SU-DHL-6 (cell line): ENCODE data around the gene ARID5B.

ENCODE experiments used
- H2AFZ ChIP-seq: fragments of 200-600 bp; sonication (generic); 2 replicates; pipeline ENCODE4 v1.6.1; 2014; ENCODE audit warnings: low read depth, mild to moderate bottlenecking, moderate library complexity, mixed read lengths, antibody characterized with exemption, low read length; ENCODE audit not compliant: severe bottlenecking
- H3F3A ChIP-seq: fragments of 200-600 bp; shearing (Covaris generic); 2 replicates; pipeline ENCODE4 v1.6.0; 2016; ENCODE audit warnings: antibody characterized with exemption, mild to moderate bottlenecking; ENCODE audit not compliant: insufficient read depth
- H3K27ac ChIP-seq: fragments of 200-600 bp; sonication (generic); 2 replicates; pipeline ENCODE4 v1.5.1; 2016; ENCODE audit warnings: low read depth, mild to moderate bottlenecking, low read length, moderate library complexity, mixed read lengths
- H3K27me3 ChIP-seq: fragments of 200-600 bp; sonication (generic), shearing (Covaris generic); 2 replicates; pipeline ENCODE4 v1.6.0; 2014; ENCODE audit warnings: mild to moderate bottlenecking, low read length
- H3K36me3 ChIP-seq: fragments of 200-600 bp; sonication (generic); 2 replicates; pipeline ENCODE4 v1.6.1; 2014; ENCODE audit warnings: mild to moderate bottlenecking, low read length, mixed read lengths
- H3K4me2 ChIP-seq: fragments of 300-600, 200-600 bp; shearing (Covaris generic), sonication (generic); 2 replicates; pipeline ENCODE4 v1.6.0; 2014; ENCODE audit warnings: low read length, low read depth, mild to moderate bottlenecking; ENCODE audit not compliant: poor library complexity, severe bottlenecking
- H3K4me3 ChIP-seq: fragments of 200-600 bp; sonication (generic); 2 replicates; pipeline ENCODE4 v1.5.1; 2014; ENCODE audit warnings: antibody characterized with exemption, low read length, mild to moderate bottlenecking, mixed read lengths; ENCODE audit not compliant: insufficient read depth, poor library complexity, severe bottlenecking
- H3K79me2 ChIP-seq: fragments of 200-600 bp; sonication (generic); 2 replicates; pipeline ENCODE4 v1.6.1; 2014; ENCODE audit warnings: mild to moderate bottlenecking, low read length, moderate library complexity; ENCODE audit not compliant: insufficient read depth
- H3K9ac ChIP-seq: fragments of 200-600 bp; sonication (generic); 2 replicates; pipeline ENCODE4 v1.7.0; 2014; ENCODE audit warnings: mild to moderate bottlenecking, low read length
- H3K9me2 ChIP-seq: fragments of 200-600 bp; sonication (generic); replicated peaks from 2 replicates; pipeline ENCODE4 v1.6.1; 2014; ENCODE audit warnings: low read length; ENCODE audit not compliant: insufficient read depth
- H3K9me3 ChIP-seq: fragments of 200-600 bp; sonication (generic); 2 replicates; pipeline ENCODE4 v1.6.1; 2014; ENCODE audit warnings: low read length, mixed read lengths; ENCODE audit not compliant: insufficient read depth
- H4K20me1 ChIP-seq: fragments of 200-600 bp; sonication (generic); 2 replicates; pipeline ENCODE4 v1.6.1; 2014; ENCODE audit warnings: low read depth, mild to moderate bottlenecking, antibody characterized with exemption, low read length, moderate library complexity, mixed read lengths
- EZH2phosphoT487 ChIP-seq: fragments of 200-600 bp; sonication (generic), shearing (Covaris generic); conservative IDR thresholded peaks from 2 replicates; pipeline ENCODE4 v1.6.1; 2018; ENCODE audit warnings: mild to moderate bottlenecking, antibody characterized with exemption, low read length, moderate library complexity, mixed read lengths
- TF ChIP-seq, protein P1 (sequence below): fragments of 200-600 bp; sonication (generic); IDR thresholded peaks from one replicate; pipeline ENCODE4 v1.5.1; 2017; ENCODE audit warnings: antibody characterized with exemption, mild to moderate bottlenecking, low read length, moderate library complexity; ENCODE audit not compliant: insufficient read depth, poor library complexity, severe bottlenecking

The ARID5B gene

DNA sequence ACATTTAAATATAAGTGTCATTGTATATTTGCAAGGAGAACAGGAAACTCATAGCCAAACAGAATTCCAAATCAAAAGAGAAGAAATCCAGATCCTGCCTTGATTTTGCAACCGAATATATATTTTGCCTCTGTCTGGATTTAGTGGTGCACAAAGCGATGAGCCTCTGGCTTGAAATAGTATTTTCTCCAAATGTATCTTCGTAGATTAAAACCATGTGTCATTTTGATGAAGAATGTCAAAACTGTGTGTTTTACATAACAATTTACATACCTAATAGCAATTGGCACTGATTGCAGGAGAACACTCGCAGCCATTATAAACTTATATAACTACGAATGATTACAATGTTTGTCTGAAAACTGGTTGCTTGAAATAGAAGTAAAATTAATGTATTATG is 156.4 kb downstream of the ARID5B start:
- Histone ChIP-seq H3K4me3 (no peak overlapping the region), H3K79me2 (peaks cover 63% of the 10 kb centered on the region), H3K9me3 (no peaks in the 10 kb centered on the region), H3F3A (peaks cover 17% of the 10 kb centered on the region; the same call in 1 of the 2 replicates), H3K9ac (no peak overlapping the region), H3K27ac (no peak overlapping the region), H4K20me1 (no peaks in the 10 kb centered on the region), H3K27me3 (no peaks in the 10 kb centered on the region), H3K36me3 (peaks cover 66% of the 10 kb centered on the region), H3K9me2 (no peaks in the 10 kb centered on the region), H3K4me2 (no peak overlapping the region), H2AFZ (no peak overlapping the region)
- no peak for TF ChIP-seq EZH2phosphoT487
- TF ChIP-seq, protein P1, sequence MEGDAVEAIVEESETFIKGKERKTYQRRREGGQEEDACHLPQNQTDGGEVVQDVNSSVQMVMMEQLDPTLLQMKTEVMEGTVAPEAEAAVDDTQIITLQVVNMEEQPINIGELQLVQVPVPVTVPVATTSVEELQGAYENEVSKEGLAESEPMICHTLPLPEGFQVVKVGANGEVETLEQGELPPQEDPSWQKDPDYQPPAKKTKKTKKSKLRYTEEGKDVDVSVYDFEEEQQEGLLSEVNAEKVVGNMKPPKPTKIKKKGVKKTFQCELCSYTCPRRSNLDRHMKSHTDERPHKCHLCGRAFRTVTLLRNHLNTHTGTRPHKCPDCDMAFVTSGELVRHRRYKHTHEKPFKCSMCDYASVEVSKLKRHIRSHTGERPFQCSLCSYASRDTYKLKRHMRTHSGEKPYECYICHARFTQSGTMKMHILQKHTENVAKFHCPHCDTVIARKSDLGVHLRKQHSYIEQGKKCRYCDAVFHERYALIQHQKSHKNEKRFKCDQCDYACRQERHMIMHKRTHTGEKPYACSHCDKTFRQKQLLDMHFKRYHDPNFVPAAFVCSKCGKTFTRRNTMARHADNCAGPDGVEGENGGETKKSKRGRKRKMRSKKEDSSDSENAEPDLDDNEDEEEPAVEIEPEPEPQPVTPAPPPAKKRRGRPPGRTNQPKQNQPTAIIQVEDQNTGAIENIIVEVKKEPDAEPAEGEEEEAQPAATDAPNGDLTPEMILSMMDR, result no peak

DNA sequence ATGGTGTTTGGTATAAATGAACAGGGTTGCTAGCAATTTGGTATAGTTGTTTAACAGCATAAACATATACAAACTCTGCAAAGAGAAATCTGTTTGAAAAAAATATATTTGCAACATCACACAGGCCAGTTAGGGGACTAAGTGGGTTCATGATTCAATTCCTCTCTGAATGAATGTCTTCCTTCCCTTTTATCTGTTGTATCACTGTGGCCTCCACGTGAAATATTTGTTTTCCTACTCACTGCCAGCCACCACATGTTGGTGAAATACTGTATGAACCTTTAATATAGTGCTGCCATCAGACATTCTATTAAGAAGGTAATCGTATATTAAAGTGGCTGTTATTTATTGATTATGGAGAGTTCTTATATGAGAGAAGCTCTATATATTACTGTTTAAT is 157.0 kb downstream of the ARID5B start:
- Histone ChIP-seq H3K9me3 (no peaks in the 10 kb centered on the region), H3K79me2 (peaks cover 63% of the 10 kb centered on the region), H2AFZ (no peak overlapping the region), H3K4me2 (no peak overlapping the region), H3K27ac (peak overlapping the region; percentile 9; the same call in 1 of the 2 replicates), H3K36me3 (peaks cover 60% of the 10 kb centered on the region), H3K9ac (no peak overlapping the region), H3F3A (peaks cover 17% of the 10 kb centered on the region; the same call in 1 of the 2 replicates), H3K4me3 (no peak overlapping the region), H4K20me1 (no peaks in the 10 kb centered on the region), H3K27me3 (no peaks in the 10 kb centered on the region), H3K9me2 (no peaks in the 10 kb centered on the region)
- no peak for TF ChIP-seq EZH2phosphoT487
- TF ChIP-seq, protein P1, result no peak

DNA sequence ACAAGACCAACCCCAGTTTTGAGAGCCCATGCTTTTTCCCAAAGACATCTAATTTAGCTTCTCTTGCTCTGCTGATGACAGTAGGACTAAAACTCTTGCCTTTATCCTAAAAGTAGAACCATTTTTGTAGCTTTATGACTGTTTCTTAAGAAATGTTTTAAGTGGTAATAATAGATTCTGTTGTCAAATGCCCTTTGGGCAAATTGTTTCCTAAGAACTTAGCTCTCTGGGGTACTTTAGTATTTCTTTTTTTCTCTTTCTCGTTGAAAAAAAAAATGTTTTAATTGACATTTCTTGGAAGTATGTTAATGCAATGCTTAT is 157.4 kb downstream of the ARID5B start:
- H3K4me3 ChIP-seq, result no peak overlapping the region

More for the DNA sequence above, 157.4 kb downstream of the ARID5B start:
- Histone ChIP-seq H3K4me2 (no peak overlapping the region), H3K9me2 (no peaks in the 10 kb centered on the region), H3K9me3 (no peaks in the 10 kb centered on the region), H3K27me3 (no peaks in the 10 kb centered on the region), H3K79me2 (peaks cover 63% of the 10 kb centered on the region), H3K9ac (no peak overlapping the region), H3K27ac (peak overlapping the region; percentile 9; the same call in 1 of the 2 replicates), H2AFZ (no peak overlapping the region), H4K20me1 (no peaks in the 10 kb centered on the region), H3K36me3 (peaks cover 56% of the 10 kb centered on the region), H3F3A (peaks cover 17% of the 10 kb centered on the region; the same call in 1 of the 2 replicates)
- no peak for TF ChIP-seq EZH2phosphoT487
- TF ChIP-seq, protein P1, result no peak
